Colonic mucosa (tissue), 4 donors: ENCODE measurements around the gene KIF2A. TPM values are rescaled to one million over a fixed set of nuclear protein-coding genes. Genes with fewer than 3 reads are reported as not detected.

Experiments used
- DNase-seq: peaks from one replicate; pipeline ENCODE4 v3.0.0-alpha.2; 2020
- H3K27ac ChIP-seq: fragments of 200-600 bp; one replicate; pipeline ENCODE4 v1.8.0; 2021
- H3K27me3 ChIP-seq: fragments of 200-600 bp; one replicate; pipeline ENCODE4 v1.8.0; 2021
- H3K36me3 ChIP-seq: fragments of 200-600 bp; one replicate; pipeline ENCODE4 v1.8.0; 2021
- H3K4me1 ChIP-seq: fragments of 200-600 bp; one replicate; pipeline ENCODE4 v1.8.0; 2021; ENCODE audit warnings: mild to moderate bottlenecking
- H3K4me3 ChIP-seq: fragments of 200-600 bp; one replicate; pipeline ENCODE4 v1.8.0; 2021
- H3K9ac ChIP-seq, 2 donors: one replicate each; pipeline ENCODE4 v1.7.0; 2013; ENCODE audit warnings: control low read depth in 2 of 2, low read depth in 2 of 2, low read length in 2 of 2
- H3K9me3 ChIP-seq: fragments of 200-600 bp; one replicate; pipeline ENCODE4 v1.8.0; 2021
- intact Hi-C: fragments of 100-400 bp; cut with DNase I; formaldehyde crosslinking; loops from one replicate; pipeline ENCODE4 v1.14.1; 2022
- total RNA-seq, 2 donors: library from RNA; stranded (reverse); fragmentation: NEBNext Ultra II Directional in 1 of 2; extraction: Animal tissue kit (Norgen Biotek cat#: 25700) in 1 of 2; gene quantifications; one replicate each; pipeline ENCODE4 v1.2.1, GENCODE V29; 2021
- TF ChIP-seq, protein P1 (sequence below): fragments of 200-600 bp; IDR thresholded peaks from one replicate; pipeline ENCODE4 v1.8.0; 2022; ENCODE audit warnings: antibody characterized with exemption, mild to moderate bottlenecking
- donor health status: healthy.
- donor health status: DM: no; HTN: no; CAD: no.
- donor health status: DM: no; HTN: no; CAD: no.

KIF2A gene
- 10 to 100 TPM; 30.8 to 43.4 TPM for total RNA-seq

DNA sequence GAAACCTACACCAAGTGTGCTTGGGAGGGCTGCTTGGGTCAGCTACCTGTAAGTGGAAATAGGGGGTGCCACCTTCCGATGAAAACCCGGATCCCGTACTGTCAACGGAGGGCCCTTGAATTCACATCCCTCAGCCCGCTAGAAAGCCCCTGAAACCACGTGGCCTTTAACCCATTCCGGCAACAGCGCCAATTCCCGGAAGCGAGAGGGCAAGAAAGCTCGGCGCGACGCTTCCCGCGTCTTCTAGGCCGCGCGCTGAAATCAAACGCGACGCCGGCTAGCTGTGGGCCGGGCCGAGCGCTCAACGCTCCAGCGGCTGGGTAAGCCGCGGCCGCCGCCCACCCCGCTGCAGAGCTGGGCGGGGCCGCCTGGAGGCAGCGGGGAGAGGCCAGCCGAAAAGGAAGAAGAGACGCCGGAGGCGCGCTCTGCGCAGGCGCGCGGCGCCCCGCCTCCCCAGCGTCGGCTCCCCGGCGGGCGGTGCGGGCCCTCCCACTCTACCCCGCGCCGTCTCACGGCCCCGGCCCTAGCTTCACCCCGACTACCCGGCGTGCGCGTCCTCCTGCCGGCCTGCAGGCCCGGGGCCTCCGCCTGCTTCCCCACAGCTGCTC, at the start of gene KIF2A:
Gene KIF2A, plus strand, starts transcription at position 492 of the 608 bp plus-strand sequence. CDS start 267 bp downstream, outside the sequence.
- no peaks in the 10 kb centered on the region for H3K4me1 ChIP-seq
- H3K27ac ChIP-seq = peak within 1 kb of the TSS; percentile 94
- no peaks in the 10 kb centered on the region for H3K27me3 ChIP-seq
- peak within 1 kb of the TSS; percentile 80 to 94 for H3K9ac ChIP-seq
- H3K4me3 ChIP-seq = peak within 1 kb of the TSS; percentile 96
- no peaks in the 10 kb centered on the region for H3K9me3 ChIP-seq
- no peaks in the 10 kb centered on the region for H3K36me3 ChIP-seq
- peak; percentile 90 for DNase-seq
- intact Hi-C loops = no loop called here
- TF ChIP-seq, protein P1, sequence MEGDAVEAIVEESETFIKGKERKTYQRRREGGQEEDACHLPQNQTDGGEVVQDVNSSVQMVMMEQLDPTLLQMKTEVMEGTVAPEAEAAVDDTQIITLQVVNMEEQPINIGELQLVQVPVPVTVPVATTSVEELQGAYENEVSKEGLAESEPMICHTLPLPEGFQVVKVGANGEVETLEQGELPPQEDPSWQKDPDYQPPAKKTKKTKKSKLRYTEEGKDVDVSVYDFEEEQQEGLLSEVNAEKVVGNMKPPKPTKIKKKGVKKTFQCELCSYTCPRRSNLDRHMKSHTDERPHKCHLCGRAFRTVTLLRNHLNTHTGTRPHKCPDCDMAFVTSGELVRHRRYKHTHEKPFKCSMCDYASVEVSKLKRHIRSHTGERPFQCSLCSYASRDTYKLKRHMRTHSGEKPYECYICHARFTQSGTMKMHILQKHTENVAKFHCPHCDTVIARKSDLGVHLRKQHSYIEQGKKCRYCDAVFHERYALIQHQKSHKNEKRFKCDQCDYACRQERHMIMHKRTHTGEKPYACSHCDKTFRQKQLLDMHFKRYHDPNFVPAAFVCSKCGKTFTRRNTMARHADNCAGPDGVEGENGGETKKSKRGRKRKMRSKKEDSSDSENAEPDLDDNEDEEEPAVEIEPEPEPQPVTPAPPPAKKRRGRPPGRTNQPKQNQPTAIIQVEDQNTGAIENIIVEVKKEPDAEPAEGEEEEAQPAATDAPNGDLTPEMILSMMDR = no peak

DNA sequence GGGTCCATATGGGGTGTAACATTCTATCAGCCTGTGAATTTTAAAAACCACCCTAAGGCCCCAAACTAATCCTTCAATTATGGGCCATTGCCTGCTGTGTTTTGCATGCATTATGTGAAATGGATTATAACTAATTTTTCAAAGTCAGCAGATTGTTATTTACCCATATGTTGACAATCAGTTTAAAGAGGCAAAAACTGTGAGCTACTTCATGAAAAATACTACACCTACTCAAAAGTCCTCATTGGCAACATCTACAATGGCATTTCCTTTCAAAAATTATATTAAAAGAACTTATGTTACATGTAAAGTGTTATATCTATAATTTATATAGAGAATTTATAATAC, 49.0 kb upstream of the KIF2A start:
- H3K4me3 ChIP-seq = no peak overlapping the region
- no peaks in the 10 kb centered on the region for H3K4me1 ChIP-seq
- no peaks in the 10 kb centered on the region for H3K36me3 ChIP-seq
- no peak overlapping the region for H3K9ac ChIP-seq
- no peaks in the 10 kb centered on the region for H3K27me3 ChIP-seq
- H3K9me3 ChIP-seq = no peaks in the 10 kb centered on the region
- intact Hi-C loops = no loop called here
- no peak for DNase-seq
- H3K27ac ChIP-seq = no peak overlapping the region
- TF ChIP-seq, protein P1 = no peak

DNA sequence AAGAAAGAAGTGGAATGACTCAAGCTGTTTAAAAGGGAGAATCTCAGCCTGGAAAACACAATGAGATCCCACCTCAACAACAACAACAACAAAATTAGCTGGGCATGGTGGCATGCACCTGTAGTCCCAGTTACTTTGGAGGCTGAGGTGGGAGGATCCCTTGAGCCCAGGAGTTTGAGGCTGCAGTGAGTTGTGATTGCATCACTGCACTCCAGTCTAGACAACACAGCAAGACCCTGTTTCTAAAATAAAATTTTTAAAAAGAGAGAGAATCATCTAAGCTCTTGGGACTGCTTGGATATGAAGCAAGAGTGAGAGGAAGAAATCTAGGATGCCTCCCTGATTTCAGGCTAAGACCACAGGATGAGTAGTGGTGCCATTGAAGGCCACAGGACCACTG, 47.4 kb upstream of the KIF2A start:
- no peaks in the 10 kb centered on the region for H3K4me1 ChIP-seq
- TF ChIP-seq, protein P1 = no peak
- no peak overlapping the region for H3K27ac ChIP-seq
- intact Hi-C loops = no loop called here
- DNase-seq = no peak
- no peaks in the 10 kb centered on the region for H3K27me3 ChIP-seq
- no peak overlapping the region for H3K4me3 ChIP-seq
- H3K9ac ChIP-seq = no peak overlapping the region
- H3K9me3 ChIP-seq = no peaks in the 10 kb centered on the region
- H3K36me3 ChIP-seq = no peaks in the 10 kb centered on the region

DNA sequence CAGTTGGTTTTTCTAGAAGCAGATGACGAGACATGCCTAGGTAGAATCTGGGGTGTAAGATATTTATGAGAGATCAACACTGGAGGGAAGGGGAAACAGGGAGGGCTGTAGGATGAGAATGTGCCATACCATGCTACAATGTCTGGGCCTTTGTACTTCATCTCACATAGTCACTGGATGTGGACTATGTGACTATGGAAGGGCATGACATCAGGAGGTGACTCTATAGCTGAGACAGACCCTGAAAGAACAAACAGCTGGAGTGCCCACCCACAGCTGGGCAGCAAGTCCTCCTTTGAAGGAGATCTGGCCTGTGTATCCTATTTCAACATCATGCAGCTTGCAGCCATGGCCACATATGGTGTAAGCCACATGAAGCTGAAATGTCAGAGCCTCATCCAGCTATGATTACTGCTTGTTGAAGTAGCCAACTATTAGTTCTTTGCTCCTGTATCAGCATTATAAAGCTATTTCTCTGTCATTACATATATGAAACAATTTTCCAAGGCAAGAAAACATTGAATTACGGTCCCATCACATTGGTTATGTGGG, 46.2 kb upstream of the KIF2A start:
- intact Hi-C loops = no loop called here
- no peak overlapping the region for H3K4me3 ChIP-seq
- no peak overlapping the region for H3K27ac ChIP-seq
- H3K4me1 ChIP-seq = no peaks in the 10 kb centered on the region
- H3K9me3 ChIP-seq = no peaks in the 10 kb centered on the region
- DNase-seq = no peak
- H3K27me3 ChIP-seq = no peaks in the 10 kb centered on the region
- TF ChIP-seq, protein P1 = no peak
- no peaks in the 10 kb centered on the region for H3K36me3 ChIP-seq
- no peak overlapping the region for H3K9ac ChIP-seq

DNA sequence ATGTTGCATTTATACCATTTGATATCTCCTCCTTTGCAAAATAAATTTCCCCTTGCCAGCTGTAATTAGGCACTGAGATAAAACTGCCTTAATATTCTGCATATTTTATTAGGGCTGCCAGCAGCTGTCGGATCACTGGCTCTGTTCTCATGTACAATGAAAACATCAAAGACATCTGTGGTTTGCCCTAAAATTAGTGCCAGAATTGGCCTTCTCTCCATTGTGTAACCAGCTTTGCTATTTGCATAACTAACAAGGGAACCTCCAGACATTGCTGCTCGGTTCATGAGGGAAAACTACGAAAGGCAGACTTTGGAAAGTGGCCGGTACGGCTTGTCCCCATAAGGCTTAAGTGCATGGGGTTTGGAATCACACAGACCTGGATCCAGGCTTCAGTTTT, 45.5 kb upstream of the KIF2A start:
- H3K36me3 ChIP-seq = no peaks in the 10 kb centered on the region
- H3K9ac ChIP-seq = no peak overlapping the region
- no peaks in the 10 kb centered on the region for H3K4me1 ChIP-seq
- no peak overlapping the region for H3K27ac ChIP-seq
- H3K27me3 ChIP-seq = no peaks in the 10 kb centered on the region
- no peak overlapping the region for H3K4me3 ChIP-seq
- DNase-seq = no peak
- no peaks in the 10 kb centered on the region for H3K9me3 ChIP-seq
- TF ChIP-seq, protein P1 = no peak
- intact Hi-C loops = no loop called here
